ENCODE results near the gene GSAP. TPM values are rescaled to one million over a fixed set of nuclear protein-coding genes. Genes with fewer than 3 reads are reported as not detected.

The GSAP gene
- total RNA-seq, 1 donor: 3.5 TPM

- no peak for TF ChIP-seq CTCF (IDR thresholded peaks at IDR 0.05; ENCODE audit: insufficient read depth, low read length)
- no peak overlapping the region for H3K4me3 ChIP-seq (ENCODE audit: low read depth, low read length)
- DNase-seq (ENCODE audit: low read depth): no peak
Measured at GRCh38 chr7:77290425-77290824, 125.7 kb downstream of the GSAP start.

DNA sequence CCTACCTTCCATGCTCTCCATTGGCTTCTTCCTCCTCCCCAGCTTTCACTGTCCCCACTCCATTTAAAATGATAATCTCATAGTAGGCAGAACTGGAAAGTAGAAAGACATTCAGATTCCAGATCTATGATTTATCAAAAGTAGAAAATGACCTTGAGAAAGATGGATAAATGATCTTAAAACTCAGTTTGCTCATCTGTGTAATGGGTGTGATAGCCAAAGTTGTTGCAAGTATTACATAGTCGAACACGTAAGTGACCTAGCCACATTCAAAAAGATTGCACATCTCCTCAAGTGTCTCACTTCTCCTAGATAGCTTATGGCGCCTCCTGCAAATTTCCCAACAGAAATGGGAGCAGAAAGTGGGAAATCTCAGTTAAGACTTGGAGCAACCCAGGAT, 126.8 kb downstream of the GSAP start:
- DNase-seq (ENCODE audit: low read depth): no peak
- no peak overlapping the region for H3K4me3 ChIP-seq (ENCODE audit: low read depth, low read length)
- no peak for TF ChIP-seq CTCF (IDR thresholded peaks at IDR 0.05; ENCODE audit: insufficient read depth, low read length)

DNA sequence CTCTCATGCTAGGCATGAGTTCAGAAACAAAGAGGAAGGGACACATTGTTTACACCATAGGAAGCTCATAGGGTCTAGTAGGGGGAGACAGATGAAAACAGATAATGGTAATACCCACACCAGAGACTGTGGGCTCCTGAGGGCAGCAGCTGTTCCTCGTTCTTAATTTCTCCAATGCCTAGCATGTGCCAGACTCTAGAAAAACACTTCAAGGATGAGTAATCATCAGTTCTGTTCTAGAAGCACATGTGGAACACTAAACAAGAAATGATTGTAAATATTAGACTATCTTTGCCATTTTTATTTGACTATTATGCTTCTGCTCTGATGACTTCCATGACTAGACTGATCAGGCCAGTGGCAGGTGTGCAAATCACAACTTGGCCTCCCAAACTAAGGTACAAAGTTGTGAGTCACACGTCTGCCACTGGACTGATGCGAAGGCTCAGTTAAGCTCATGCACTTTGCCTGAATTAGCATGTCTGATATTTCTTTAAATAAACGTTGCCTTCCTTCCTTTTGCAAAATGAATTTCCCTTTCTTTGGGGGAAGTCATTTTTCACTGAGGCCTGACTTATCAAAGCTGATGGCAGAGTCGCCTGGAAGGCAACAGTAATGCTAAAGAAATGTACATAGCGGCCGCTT, 127.4 kb downstream of the GSAP start:
- TF ChIP-seq CTCF (IDR thresholded peaks at IDR 0.05; ENCODE audit: insufficient read depth, low read length): no peak
- no peak for DNase-seq (ENCODE audit: low read depth)

GRCh38 chr7:77284616-77285015, 131.5 kb downstream of the GSAP start:
- no peak for TF ChIP-seq CTCF (IDR thresholded peaks at IDR 0.05; ENCODE audit: insufficient read depth, low read length)
- no peak overlapping the region for H3K4me3 ChIP-seq (ENCODE audit: low read depth, low read length)
- DNase-seq (ENCODE audit: low read depth): no peak

More for the DNA sequence above, 127.4 kb downstream of the GSAP start:
- no peak overlapping the region for H3K4me3 ChIP-seq (ENCODE audit: low read depth, low read length)

GRCh38 chr7:77284005-77284404, 132.1 kb downstream of the GSAP start:
- no peak overlapping the region for H3K4me3 ChIP-seq (ENCODE audit: low read depth, low read length)
- no peak for TF ChIP-seq CTCF (IDR thresholded peaks at IDR 0.05; ENCODE audit: insufficient read depth, low read length)
- no peak for DNase-seq (ENCODE audit: low read depth)

DNA sequence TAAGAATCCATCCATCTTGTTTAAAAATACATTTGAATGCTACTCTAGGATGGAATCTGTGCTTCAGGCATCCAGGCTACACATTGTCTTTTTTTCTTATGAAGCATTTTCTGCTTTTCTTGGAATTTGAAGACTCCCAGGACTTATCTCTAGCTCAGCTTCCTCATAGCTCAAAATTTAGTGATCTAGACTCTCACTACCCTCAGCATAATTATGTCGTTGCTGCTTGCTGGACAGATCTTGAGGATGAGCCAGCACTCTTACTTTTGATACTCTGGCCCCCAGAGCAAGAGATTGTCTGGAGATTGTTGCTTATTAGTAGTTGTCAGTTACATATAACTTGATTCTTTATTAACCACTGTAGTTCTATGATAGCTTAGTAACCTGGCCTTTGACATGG, 133.3 kb downstream of the GSAP start:
- DNase-seq (ENCODE audit: low read depth): peak; percentile 32
- no peak for TF ChIP-seq CTCF (IDR thresholded peaks at IDR 0.05; ENCODE audit: insufficient read depth, low read length)
- no peak overlapping the region for H3K4me3 ChIP-seq (ENCODE audit: low read depth, low read length)

Data from fibroblast of the aortic adventitia (primary cell).